Fibroblast of skin of back (primary cell): Measurements from ENCODE around the gene AQP5.
"Not testable (repeated sequence)": the region's sequence is repeated elsewhere in the genome, so short reads cannot be mapped to it uniquely, and the experiment has no call there.

Source experiments
- DNase-seq: peaks from one replicate; pipeline ENCODE4 v3.0.0-alpha.2; 2013

Gene AQP5

GRCh38 chr12:49980501-49981349 lies 19.1 kb downstream of the AQP5 start:
- DNase-seq = no peak

- no peak for DNase-seq
Measured at GRCh38 chr12:49982246-49983087, 20.8 kb downstream of the AQP5 start.

- DNase-seq = peak; percentile 88
Measured at GRCh38 chr12:49983892-49984291, 22.2 kb downstream of the AQP5 start.

GRCh38 chr12:49984476-49985359 lies 23.0 kb downstream of the AQP5 start:
- no peak for DNase-seq

- DNase-seq = no peak
Measured at GRCh38 chr12:49985981-49986380, 24.3 kb downstream of the AQP5 start.

GRCh38 chr12:49986476-49986875 lies 24.8 kb downstream of the AQP5 start:
- not testable (repeated sequence) for DNase-seq

GRCh38 chr12:49987625-49988303 lies 26.1 kb downstream of the AQP5 start:
- DNase-seq = no peak

- DNase-seq = not testable (repeated sequence)
Measured at GRCh38 chr12:49989400-49989799, 27.7 kb downstream of the AQP5 start.

GRCh38 chr12:49990273-49990672 lies 28.6 kb downstream of the AQP5 start:
- no peak for DNase-seq

- DNase-seq = no peak
Measured at GRCh38 chr12:49998453-49998852, 36.8 kb downstream of the AQP5 start.

GRCh38 chr12:50003595-50003994 lies 41.9 kb downstream of the AQP5 start:
- DNase-seq = no peak

- DNase-seq = no peak
Measured at GRCh38 chr12:50004696-50005095, 43.0 kb downstream of the AQP5 start.

GRCh38 chr12:50005175-50005574 lies 43.5 kb downstream of the AQP5 start:
- DNase-seq = no peak

- DNase-seq = no peak
Measured at GRCh38 chr12:50006280-50006679, 44.6 kb downstream of the AQP5 start.

- DNase-seq = peak; percentile 38
Measured at GRCh38 chr12:50006754-50007442, 45.2 kb downstream of the AQP5 start.

- DNase-seq = peak; percentile 9
Measured at GRCh38 chr12:50013361-50014147, 51.9 kb downstream of the AQP5 start.

GRCh38 chr12:50014342-50014741 lies 52.7 kb downstream of the AQP5 start:
- DNase-seq = no peak
